ENCODE data around the gene ZMIZ1.

- no peak for TF ChIP-seq POLR2A (IDR thresholded peaks at IDR 0.05)
- no peak for TF ChIP-seq CTCF (IDR thresholded peaks at IDR 0.05)
Observed at GRCh38 chr10:79346012-79346340, 277.2 kb downstream of the ZMIZ1 start.
